Measurements from ENCODE around the gene BCAT1.

DNA sequence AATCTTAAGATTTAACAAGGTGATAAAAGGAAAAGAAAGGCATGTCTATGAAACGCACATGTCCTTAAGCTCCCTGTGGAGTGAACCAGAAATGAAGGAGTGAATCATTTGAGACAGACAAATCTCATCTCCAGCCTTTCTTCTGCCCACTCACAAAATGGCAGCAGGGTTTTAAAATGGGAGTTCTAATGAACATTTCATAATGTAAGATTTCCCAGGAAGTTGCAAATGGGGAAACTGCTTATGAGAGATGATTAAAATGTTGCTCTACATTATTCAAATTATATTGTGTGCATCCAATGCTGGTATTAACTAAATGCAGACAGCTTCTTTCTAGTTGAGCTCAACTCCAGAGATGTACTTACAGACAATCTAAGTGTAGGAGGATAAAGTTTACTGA is 76.7 kb downstream of the BCAT1 start:
- TF ChIP-seq, protein P1, sequence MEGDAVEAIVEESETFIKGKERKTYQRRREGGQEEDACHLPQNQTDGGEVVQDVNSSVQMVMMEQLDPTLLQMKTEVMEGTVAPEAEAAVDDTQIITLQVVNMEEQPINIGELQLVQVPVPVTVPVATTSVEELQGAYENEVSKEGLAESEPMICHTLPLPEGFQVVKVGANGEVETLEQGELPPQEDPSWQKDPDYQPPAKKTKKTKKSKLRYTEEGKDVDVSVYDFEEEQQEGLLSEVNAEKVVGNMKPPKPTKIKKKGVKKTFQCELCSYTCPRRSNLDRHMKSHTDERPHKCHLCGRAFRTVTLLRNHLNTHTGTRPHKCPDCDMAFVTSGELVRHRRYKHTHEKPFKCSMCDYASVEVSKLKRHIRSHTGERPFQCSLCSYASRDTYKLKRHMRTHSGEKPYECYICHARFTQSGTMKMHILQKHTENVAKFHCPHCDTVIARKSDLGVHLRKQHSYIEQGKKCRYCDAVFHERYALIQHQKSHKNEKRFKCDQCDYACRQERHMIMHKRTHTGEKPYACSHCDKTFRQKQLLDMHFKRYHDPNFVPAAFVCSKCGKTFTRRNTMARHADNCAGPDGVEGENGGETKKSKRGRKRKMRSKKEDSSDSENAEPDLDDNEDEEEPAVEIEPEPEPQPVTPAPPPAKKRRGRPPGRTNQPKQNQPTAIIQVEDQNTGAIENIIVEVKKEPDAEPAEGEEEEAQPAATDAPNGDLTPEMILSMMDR (IDR thresholded peaks at IDR 0.05) = no peak
- TF ChIP-seq TCF7L2 (IDR thresholded peaks at IDR 0.05; ENCODE audit: low read depth, low read length) (no peak), REST (IDR thresholded peaks at IDR 0.05; ENCODE audit: insufficient read depth in 1 of 2, low read depth in 2 of 2, low read length in 1 of 2) (no peak)
